Stomach (tissue), 4 donors: ENCODE data around the gene RPL28.

Source experiments
- POLR2A ChIP-seq, 4 donors: fragments of 450-650 bp; IDR thresholded peaks; one replicate each; pipeline ENCODE4 v1.6.1; 2016; ENCODE audit warnings: antibody characterized with exemption in 4 of 4, control low read depth in 2 of 4, mild to moderate bottlenecking in 1 of 4, moderate library complexity in 1 of 4
- TF ChIP-seq, protein P1 (sequence below), 7 experiments: fragments of 450-650 bp in 4 of 7; fragments of 200-600 bp in 3 of 7; sonication (generic) in 3 of 7; IDR thresholded peaks; one replicate each; pipeline ENCODE4 v1.5.1; 2016 to 2019; ENCODE audit warnings: antibody characterized with exemption in 7 of 7, control low read depth in 2 of 7, mild to moderate bottlenecking in 1 of 7

DNA sequence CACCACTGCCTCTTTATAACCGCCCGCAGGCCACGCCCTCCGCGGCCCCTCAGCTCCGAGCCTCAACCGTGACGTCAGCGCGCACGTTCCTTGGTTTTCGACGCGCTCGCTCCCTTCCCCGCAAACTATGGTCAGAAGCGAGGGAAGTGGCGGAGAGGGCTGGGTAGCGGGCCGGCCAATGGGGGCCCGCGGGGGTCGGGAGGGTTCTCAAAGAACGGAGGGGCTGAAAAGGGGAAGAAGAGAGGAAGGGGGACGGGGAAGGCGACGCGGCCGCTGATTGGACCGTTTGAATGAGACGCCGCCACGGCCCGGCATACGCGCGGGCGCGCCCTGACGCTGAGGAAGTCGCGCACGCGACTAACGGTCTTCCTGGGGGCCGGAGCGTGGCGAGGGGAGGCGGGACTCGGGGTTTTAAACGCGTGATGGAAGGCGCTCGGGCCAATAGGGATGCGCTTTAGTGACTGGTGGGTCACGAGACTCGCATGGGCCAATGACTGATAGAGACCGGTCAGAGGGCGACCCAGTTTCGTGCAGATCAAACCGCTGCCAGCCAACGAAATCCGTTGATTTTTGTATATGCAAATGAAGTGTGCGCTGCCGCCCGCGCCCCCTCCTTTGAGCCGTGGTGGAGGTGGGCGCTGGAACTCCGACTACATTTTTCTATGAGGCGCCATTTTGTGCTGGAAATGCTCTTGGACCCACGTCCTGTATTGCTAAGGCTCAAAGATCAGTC, 22.2 kb downstream of the RPL28 start:
- TF ChIP-seq, protein P1, sequence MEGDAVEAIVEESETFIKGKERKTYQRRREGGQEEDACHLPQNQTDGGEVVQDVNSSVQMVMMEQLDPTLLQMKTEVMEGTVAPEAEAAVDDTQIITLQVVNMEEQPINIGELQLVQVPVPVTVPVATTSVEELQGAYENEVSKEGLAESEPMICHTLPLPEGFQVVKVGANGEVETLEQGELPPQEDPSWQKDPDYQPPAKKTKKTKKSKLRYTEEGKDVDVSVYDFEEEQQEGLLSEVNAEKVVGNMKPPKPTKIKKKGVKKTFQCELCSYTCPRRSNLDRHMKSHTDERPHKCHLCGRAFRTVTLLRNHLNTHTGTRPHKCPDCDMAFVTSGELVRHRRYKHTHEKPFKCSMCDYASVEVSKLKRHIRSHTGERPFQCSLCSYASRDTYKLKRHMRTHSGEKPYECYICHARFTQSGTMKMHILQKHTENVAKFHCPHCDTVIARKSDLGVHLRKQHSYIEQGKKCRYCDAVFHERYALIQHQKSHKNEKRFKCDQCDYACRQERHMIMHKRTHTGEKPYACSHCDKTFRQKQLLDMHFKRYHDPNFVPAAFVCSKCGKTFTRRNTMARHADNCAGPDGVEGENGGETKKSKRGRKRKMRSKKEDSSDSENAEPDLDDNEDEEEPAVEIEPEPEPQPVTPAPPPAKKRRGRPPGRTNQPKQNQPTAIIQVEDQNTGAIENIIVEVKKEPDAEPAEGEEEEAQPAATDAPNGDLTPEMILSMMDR (IDR thresholded peaks at IDR 0.05), result no peak
- peak in 1 of 4 donors; percentile 65 for TF ChIP-seq POLR2A (IDR thresholded peaks at IDR 0.05)
